GM12865 (cell line): ENCODE data around the gene ZNF578.
"Not testable (repeated sequence)": the region's sequence is repeated elsewhere in the genome, so short reads cannot be mapped to it uniquely, and the experiment has no call there.

Experiments
- DNase-seq: peaks from one replicate; pipeline ENCODE4 v3.0.0; 2010; ENCODE audit warnings: low read depth
- H3K4me3 ChIP-seq: 2 replicates; pipeline ENCODE4 v1.5.1; 2011; ENCODE audit warnings: mild to moderate bottlenecking, low read depth, low read length, control low read depth
- TF ChIP-seq, protein P1 (sequence below): IDR thresholded peaks from 2 replicates; pipeline ENCODE4 v1.5.1; 2011; ENCODE audit warnings: low read length, control low read depth, low read depth, inconsistent platforms; ENCODE audit not compliant: insufficient read depth; ENCODE audit errors: missing control alignments

ZNF578 gene

DNA sequence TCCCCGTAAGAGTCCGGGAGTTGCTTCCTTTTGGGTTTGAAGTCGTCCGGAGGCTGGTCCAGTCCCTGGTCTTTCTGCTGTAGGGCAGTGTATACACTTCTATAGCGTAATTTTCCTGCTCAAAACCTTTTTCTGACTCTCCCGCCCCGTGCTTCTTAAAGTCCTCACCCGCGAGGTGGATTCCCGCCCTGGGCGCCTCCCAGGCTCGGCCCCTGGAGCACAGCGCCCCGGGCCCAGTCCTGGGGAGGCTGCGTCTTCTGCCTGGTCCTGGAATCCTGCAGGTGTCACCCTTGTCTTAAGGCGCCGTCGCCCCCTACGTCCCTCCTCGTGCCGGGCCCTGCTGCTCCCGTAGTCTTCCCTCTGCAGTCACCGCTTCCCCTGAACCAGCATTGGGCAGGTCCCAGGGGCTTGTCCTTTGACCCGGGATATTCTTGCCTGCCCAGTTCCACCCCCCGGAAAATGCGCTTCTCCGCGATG, 39.7 kb downstream of the ZNF578 start:
- H3K4me3 ChIP-seq, result no peak overlapping the region
- TF ChIP-seq, protein P1, sequence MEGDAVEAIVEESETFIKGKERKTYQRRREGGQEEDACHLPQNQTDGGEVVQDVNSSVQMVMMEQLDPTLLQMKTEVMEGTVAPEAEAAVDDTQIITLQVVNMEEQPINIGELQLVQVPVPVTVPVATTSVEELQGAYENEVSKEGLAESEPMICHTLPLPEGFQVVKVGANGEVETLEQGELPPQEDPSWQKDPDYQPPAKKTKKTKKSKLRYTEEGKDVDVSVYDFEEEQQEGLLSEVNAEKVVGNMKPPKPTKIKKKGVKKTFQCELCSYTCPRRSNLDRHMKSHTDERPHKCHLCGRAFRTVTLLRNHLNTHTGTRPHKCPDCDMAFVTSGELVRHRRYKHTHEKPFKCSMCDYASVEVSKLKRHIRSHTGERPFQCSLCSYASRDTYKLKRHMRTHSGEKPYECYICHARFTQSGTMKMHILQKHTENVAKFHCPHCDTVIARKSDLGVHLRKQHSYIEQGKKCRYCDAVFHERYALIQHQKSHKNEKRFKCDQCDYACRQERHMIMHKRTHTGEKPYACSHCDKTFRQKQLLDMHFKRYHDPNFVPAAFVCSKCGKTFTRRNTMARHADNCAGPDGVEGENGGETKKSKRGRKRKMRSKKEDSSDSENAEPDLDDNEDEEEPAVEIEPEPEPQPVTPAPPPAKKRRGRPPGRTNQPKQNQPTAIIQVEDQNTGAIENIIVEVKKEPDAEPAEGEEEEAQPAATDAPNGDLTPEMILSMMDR, result no peak
- DNase-seq, result no peak

DNA sequence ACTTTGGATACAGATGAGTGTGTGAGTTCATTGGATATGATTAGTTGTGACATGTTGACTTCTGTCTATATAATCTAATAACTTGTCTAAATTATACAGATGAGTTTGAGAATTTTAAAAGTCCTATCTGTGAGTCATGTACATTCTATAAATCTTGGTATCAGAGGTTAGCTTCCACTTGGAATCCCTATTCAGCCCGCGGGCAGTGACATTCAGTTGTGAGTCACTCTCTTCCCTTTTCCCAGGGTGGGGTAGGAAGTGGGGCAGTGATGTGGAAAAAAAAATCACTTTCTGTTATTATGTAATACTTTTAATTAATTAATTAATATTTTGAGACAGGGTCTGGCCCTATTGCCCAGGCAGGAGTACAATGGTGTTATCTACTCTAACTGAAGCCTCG, 41.2 kb downstream of the ZNF578 start:
- TF ChIP-seq, protein P1, result no peak
- DNase-seq, result no peak
- no peak overlapping the region for H3K4me3 ChIP-seq

DNA sequence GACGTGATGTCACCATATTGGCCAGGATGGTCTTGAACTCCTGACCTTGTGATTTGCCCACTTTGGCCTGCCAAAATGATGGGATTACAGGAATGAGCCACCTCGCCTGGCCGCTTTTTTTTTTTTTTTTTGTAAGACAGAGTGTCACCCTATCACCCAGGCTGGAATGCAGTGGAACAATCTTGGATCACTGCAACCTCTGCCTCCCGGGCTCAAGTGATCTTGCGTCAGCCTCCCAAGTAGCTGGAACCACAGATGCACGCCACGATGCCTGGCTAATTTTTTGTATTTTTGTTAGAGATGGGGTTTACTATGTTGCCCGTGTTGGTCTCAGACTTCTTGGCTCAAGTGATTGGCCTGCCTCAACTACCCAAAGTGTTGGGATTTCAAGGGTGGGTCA, 45.2 kb downstream of the ZNF578 start:
- DNase-seq, result no peak
- TF ChIP-seq, protein P1, result no peak
- no peak overlapping the region for H3K4me3 ChIP-seq

DNA sequence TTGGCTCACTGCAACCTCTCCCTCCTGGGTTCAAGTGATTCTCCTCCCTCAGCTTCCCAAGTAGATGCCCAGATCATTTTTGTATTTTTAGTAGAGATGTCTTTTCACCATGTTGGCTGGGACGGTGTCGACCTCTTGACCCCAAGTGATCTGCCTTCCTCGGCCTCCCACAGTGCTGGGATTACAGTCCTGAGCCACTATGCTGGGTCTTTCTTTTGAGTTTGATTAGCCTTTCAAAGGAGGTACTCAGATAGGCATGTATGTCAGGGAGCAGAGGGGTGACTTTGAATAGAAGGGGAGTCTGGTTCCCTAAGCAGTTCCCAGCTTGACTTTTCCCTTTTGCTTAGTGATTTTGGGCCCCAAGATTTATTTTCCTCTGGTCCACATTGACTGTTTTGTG, 47.1 kb downstream of the ZNF578 start:
- not testable (repeated sequence) for H3K4me3 ChIP-seq, DNase-seq

DNA sequence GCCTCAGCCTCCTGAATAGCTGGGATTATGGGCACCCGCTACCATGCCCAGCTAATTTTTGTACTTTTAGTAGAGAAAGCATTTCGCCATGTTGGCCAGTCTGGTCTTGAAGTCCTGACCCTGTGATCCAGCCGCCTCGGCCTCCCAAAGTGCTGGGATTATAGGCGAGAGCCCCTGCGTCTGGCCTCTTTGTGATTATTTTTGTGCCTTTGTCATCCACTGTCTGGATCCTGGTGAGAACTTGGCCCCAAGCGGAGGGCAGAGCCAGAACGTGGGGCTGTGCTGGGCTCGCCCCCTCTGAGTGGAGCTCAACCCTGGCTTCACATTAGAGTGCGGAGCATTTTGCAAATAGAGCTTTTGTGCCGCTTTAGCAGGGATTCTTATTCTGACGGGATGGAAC, 47.6 kb downstream of the ZNF578 start:
- DNase-seq, result not testable (repeated sequence)

DNA sequence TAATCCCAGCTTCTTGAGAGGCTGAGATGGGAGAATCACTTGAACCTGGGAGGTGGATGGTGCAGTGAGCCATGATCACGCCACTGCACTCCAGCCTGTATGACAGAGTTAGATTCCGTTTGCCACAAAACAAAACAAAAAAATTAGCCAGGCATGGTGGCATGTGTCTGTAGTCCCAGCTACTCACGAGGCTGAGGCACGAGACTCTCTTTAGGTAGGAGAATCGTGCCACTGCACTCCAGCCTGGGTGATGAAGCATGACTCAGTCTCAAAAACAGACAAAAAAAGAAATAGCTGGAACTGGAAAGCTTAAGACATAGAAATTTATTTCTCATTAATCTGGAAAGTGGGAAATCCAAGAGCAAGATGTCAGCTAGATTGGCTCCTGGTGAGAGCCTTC, 53.9 kb downstream of the ZNF578 start:
- H3K4me3 ChIP-seq, result no peak overlapping the region
- no peak for DNase-seq
- TF ChIP-seq, protein P1, result no peak

More for the DNA sequence above, 47.6 kb downstream of the ZNF578 start:
- H3K4me3 ChIP-seq, result not testable (repeated sequence)

DNA sequence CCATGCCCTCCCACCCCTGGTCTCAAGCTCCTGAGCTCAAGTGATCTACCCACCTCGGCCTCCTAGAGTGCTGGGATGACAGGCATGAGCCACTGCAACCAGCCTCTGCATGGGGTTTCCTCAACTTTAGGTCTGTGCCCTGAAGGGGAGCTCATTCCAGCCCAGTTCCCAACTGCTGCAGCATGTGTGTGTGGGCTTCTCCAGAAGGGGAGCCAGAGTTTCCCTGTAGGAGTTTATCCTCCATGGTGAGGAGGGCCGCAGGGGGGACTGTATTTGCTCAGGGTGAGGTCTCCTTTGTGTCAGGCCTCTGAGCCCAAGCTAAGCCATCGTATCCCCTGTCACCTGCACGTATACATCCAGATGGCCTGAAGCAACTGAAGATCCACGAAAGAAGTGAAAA, 62.8 kb downstream of the ZNF578 start:
- DNase-seq, result no peak
- no peak overlapping the region for H3K4me3 ChIP-seq
- TF ChIP-seq, protein P1, result no peak

DNA sequence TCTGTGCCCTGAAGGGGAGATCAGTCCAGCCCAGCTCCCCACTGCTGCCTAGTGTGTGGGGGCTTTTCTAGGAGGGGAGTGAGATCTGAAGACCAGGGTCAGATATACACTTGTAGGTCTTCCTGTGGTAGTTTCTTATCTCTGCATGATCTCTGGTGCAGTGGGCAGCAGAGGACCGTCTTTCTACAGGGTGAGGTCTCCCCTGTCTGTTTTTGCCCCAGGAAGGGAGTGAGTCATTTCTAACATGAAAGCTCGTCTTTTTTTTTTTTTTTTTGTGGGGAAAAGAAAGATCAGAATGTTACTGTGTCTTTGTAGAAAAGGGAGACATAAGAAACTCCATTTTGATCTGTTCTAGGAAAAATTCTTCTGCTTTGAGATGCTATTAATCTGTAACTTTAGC, 65.3 kb downstream of the ZNF578 start:
- DNase-seq, result no peak
- no peak overlapping the region for H3K4me3 ChIP-seq
- TF ChIP-seq, protein P1, result no peak

DNA sequence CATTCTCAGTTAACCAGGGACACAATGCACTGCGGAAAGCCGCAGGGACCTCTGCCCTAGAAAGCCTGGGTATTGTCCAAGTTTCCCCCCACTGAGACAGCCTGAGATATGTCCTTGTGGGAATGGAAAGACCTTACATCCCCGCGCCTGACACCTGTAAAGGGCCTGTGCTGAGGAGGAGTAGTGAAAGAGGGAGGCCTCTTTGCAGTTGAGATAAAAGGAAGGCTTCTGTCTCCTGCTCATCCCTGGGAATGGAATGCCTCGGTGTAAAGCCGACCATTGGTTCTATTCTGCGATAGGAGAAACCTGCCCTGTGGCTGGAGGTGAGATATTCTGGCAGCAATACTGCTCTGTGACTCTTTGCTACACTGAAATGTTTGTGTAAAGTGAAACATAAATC, 65.8 kb downstream of the ZNF578 start:
- not testable (repeated sequence) for H3K4me3 ChIP-seq, DNase-seq
